Stimulated activated CD4-positive, alpha-beta T cell treated with anti-CD3 and anti-CD28 coated beads, Interleukin-15, amount 100 ng/mL, for 48 hours (primary cell): Measurements from ENCODE around the gene TEAD4.

ENCODE experiments used
- DNase-seq, 2 donors: peaks; one replicate each; pipeline ENCODE4 v3.0.0-alpha.2; 2020; ENCODE audit warnings: low read depth in 2 of 2

The TEAD4 gene

GRCh38 chr12:3032161-3032560 is 73.0 kb downstream of the TEAD4 start:
- DNase-seq, result no peak

GRCh38 chr12:3032770-3033538 is 73.8 kb downstream of the TEAD4 start:
- no peak for DNase-seq

GRCh38 chr12:3033539-3033867 is 74.3 kb downstream of the TEAD4 start:
- no peak for DNase-seq

GRCh38 chr12:3034067-3034750 is 75.0 kb downstream of the TEAD4 start:
- peak; percentile 12 to 25 for DNase-seq

GRCh38 chr12:3035171-3035570 is 76.0 kb downstream of the TEAD4 start:
- no peak for DNase-seq

- no peak for DNase-seq
Measured at GRCh38 chr12:3035815-3036702, 76.9 kb downstream of the TEAD4 start.

GRCh38 chr12:3036901-3037600 is 77.9 kb downstream of the TEAD4 start:
- no peak for DNase-seq

GRCh38 chr12:3038166-3038565 is 79.0 kb downstream of the TEAD4 start:
- no peak for DNase-seq

- no peak for DNase-seq
Measured at GRCh38 chr12:3038926-3039510, 79.8 kb downstream of the TEAD4 start.

- no peak for DNase-seq
Measured at GRCh38 chr12:3040026-3040656, 80.9 kb downstream of the TEAD4 start.

GRCh38 chr12:3040663-3041544 is 81.7 kb downstream of the TEAD4 start:
- no peak for DNase-seq

- peak; percentile 25 to 40 for DNase-seq
Measured at GRCh38 chr12:3041558-3042164, 82.5 kb downstream of the TEAD4 start.

- no peak for DNase-seq
Measured at GRCh38 chr12:3042394-3042793, 83.2 kb downstream of the TEAD4 start.

- DNase-seq, result no peak
Measured at GRCh38 chr12:3042826-3043225, 83.6 kb downstream of the TEAD4 start.

GRCh38 chr12:3043406-3043805 is 84.2 kb downstream of the TEAD4 start:
- DNase-seq, result no peak

GRCh38 chr12:3044141-3044630 is 85.0 kb downstream of the TEAD4 start:
- DNase-seq, result no peak

- no peak for DNase-seq
Measured at GRCh38 chr12:3045494-3045893, 86.3 kb downstream of the TEAD4 start.

GRCh38 chr12:3045989-3046388 is 86.8 kb downstream of the TEAD4 start:
- no peak for DNase-seq

GRCh38 chr12:3046441-3047200 is 87.4 kb downstream of the TEAD4 start:
- DNase-seq, result no peak
